NOMO-1 treated with dmso at 0.1 percent for 144 hours (cell line): Measurements from ENCODE around the gene CBFA2T2.
A peak's percentile ranks its signal among the peaks of the same experiment; 100 is the strongest.

Source experiments
- DNase-seq: peaks from one replicate; lab custom pipeline; 2025; ENCODE audit not compliant: unreplicated experiment; lab: John Stamatoyannopoulos, UW

The CBFA2T2 gene

DNA sequence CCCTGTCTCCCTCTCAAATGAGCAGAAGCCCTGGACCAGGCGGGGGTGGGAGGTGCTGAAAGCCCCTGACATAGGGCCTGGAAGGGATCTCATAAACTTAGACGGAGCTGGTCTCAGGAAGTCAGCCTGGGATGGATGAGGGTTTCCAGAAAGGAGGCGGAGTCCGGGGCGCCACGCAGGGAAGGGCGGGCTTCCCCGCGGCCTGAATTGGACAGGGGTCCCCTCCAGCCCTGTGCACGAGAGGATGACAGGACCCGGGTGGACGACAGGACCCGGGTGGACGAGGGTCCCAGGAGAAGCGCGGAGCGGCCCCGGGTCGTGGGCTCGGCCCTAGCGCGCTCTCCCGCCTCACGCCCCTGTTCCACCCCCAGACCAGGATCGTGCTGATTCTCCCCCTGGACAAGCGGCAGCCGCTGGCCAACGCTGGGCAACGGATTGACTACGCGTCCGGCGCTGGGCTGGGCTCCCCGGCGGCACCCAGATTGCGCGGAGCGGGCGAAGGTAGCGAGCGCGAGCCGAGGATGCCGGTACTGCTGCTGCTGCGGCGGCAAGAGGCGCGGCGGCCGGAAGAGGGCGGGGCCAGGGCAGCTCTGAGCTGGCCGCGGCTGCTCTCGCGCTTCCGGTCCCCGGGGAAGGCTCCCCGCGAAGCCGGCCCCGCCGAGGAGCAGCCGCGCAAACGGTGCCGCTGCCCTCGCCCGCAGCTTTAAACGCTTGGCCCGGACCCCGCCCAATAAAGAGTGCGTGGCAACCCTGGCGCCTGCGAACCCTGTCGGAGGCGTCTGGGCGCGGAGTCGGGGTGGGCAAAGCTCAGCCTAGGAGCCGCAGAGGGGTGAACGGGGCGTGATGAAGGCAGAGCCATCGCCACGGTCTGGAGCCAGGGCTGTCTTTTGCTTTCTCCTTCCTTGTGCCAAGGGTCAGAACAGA lies 173.5 kb downstream of the CBFA2T2 start:
- DNase-seq, result peak; percentile 81

DNA sequence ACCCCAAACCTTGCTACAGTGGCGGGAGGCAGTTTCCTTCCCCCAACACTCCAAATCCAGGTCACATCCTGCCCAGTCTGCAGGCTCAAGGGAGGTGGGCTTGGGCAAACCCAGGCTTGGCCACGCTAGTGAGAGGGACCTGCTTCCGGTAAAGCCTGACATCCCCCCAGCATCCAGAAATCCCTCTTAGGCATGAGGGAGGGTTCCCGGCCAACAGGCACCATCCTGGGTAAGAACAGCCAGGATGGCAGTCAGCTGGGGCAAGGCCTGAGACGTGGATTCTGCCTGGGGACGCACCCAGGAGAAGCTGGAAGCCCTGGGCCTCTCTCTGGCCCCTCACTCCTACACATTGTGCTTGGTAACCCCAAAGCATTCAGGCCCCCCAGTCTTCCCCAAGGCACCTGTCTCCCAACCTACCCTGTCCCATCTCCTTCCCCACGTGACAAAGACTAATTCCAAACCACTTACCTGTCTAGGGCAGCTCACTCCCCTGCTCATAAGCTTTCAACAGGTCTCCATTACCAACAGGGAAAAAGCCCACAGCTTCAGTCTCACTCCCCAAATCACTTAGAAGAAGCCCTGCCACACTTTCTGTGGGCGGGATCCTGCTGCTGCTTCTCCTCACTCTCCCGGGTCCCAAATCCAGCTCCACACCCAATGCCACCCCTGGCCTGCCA lies 174.3 kb downstream of the CBFA2T2 start:
- DNase-seq, result no peak

DNA sequence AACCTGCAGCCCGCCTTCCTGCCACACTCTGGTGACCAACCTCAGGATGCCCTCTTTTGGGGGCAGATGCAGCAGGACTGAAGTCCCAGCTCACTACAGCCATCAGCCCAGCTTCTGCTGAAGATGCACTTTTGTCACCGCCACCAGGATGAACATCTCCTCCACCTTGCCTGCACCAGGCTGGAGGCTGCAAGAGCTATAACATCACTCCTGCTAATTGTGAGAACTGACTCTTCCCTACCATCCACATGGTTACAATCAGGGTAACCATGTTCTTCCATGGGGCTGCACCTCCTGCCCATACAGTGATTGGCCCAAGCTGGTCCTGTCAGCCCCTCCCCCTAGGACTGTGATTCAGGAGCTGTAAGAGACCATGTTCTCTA lies 174.9 kb downstream of the CBFA2T2 start:
- DNase-seq, result no peak

DNA sequence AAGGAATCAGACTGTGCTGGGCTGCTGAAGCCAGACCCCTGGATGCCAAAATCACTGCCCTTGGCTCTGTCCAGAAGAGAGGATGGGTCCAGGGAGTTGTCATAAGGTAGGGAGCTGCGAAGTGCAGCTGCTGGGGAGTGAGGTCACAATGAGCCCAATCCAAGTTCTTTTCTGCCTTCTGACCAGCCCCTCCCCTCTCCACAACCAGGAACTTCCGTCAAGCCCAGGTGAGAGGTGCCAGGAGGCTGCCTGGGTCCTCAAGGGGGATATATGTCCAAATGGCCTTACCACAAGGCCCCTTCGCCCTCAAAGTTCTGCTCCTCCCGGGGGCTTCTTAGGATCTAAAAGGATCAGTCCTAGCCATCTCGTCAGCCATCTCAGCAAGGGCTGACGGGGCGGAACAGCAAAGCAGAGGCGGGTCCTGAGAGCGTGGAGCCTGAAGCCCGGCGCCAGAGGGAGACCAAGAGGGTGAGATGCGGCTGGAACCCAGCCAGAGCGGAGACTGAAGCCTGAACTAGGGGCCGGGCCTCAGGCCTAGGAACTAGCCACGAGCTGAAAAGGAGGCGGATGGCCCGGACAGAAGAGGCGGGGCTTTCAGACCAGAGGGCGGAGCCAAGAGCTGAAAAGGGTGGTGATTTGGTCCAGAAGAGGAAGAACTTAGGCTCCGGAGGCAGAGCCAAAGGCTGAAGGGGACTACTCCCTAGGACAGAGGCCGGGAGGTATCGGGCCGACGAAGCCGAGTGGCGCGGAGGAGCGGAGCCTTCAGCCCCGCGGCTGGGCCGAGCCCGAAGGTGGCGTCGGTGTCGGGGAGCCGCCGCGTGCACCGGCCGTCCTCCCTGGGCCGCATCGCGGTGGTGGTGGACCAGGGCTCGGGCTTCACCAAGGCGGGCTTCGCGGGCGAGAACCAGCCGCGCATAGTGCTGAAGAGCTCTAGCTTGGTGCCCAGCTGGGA lies 176.7 kb downstream of the CBFA2T2 start, which contains the start of gene ACTL10:
ACTL10 (plus strand) TSS at position 651 of the 952 bp plus-strand sequence. CDS start 555 bp downstream, outside the sequence.
- DNase-seq, result peak; percentile 99

DNA sequence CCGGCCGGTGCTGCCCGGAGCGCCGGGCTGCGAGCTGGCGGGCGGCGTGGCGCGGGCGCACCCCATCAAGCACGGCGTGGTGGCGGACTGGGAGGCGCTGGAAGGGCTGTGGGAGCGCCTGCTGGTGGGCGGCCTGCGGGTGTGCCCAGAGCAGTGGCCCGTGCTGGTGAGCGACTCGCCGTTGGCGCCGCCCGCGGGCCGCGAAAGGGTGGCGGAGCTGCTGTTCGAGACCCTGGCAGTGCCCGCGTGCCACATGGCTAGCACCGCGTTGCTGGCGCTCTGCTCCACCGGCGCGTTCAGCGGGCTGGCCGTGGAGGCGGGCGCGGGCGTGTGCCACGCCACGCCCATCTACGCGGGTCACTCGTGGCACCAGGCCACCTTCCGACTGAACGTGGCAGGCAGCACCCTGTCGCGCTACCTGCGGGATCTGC lies 177.4 kb downstream of the CBFA2T2 start:
- DNase-seq, result no peak

DNA sequence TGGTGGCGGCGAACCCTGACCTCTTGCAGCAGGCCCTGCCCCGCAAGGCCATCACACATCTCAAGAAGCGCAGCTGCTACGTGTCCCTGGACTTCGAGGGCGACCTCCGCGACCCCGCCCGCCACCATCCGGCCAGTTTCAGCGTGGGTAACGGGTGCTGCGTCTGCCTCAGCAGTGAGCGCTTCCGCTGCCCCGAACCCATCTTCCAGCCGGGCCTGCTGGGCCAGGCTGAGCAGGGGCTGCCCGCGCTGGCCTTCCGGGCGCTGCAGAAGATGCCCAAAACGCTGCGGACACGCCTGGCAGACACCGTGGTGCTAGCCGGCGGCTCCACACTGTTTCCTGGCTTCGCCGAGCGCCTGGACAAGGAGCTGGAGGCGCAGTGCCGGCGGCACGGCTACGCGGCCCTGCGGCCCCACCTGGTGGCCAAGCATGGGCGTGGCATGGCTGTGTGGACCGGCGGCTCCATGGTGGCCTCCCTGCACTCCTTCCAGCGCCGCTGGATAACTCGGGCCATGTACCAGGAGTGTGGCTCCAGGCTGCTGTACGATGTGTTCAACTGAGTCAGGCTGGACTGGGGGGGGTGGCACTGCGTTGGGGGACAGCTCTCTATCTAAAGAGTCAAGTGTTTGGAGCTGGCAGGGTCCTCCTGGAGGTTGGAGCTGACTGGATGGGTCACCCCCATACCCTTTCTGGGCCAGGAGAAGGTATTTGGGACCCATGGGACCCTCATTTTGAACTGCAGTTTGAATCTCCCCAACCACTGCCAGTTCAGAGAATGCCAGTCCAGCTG lies 178.0 kb downstream of the CBFA2T2 start:
- DNase-seq, result peak; percentile 60

DNA sequence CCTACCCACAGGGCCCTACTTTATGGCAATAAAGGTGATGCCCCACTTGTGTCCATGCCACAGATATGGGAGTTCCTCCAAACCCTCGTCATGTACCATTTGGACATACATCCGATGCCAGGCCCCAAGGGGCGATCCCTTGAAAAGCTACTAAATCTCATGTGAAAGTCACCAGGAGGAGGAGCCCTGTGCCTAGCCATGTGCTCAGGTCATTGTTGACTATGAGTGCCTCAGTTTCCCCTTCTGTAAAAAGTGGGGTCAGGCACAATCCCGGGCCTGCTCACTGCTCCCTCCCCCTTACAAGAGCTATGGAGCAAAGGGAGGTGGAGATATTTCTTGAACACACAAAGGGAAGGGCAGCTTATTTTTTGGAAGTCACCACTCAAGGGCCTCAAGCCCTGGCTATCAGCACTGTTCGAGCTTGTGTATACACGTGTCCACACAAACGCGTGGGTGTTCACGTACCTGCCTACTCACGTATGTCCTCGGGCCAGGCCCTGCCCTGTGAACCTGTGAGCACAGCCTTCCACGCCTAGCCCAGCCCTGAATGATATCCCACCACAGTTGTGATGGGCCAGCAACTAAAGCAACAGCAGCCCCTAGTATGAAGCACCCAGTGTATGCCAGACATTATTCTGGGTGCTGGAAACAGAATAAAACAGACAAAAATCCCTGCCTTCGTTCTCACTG lies 178.7 kb downstream of the CBFA2T2 start:
- DNase-seq, result no peak

DNA sequence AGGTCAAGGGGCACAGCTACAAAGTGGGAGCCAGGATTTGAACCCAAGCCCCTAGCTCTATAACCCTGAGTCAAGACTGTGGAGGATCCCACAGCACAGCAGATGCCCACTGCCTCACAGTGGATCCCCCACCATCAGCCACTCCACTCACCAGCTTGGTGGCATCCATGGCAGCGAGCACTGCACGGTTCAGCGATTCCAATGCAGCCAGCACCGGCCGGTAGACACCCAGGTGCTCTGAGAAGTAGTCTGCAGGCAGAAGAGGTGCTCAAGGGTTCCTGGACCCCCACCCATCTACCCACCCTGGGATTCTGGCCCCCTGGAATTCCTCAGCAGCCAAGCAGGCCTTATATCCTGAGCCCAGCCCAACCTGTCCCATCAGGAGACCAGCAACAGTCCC lies 179.3 kb downstream of the CBFA2T2 start:
- DNase-seq, result no peak

DNA sequence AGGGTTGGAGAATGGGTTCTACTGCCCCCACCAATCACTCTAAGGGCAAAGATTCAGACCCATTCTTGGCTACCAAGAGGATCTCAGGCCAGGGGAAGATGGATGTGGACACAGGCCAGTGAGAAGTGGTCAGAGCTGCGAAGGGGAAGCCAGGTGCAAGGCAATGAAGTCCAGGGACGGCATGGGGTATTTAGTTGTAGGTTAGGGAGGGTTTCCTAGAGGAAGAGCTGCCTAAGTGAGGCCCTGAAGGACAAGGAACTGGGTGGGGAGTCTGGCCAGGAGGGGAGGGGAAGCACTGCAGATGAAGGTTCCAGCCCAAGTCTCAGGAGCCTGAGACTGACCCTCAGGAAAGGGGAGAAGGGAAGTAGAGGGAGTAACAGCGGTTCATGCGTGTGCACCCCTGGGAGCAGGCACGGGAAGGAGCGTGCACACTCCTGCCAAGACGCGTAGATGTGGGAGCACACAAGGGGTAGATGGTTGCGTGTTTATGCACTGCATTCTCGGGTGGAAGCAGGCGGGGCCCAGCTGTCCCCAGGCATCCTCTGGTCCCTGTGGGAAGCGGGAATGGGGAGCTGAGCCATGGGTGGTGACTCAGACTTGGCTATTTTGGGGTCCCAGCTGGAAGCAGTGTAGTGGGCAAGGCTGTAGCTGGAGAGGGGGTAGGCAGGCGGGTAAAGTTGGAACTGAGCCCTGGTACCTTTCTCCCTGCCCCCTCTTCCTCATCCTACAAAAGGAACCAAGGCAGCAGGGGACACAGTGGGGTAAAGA lies 180.2 kb downstream of the CBFA2T2 start:
- DNase-seq, result no peak

DNA sequence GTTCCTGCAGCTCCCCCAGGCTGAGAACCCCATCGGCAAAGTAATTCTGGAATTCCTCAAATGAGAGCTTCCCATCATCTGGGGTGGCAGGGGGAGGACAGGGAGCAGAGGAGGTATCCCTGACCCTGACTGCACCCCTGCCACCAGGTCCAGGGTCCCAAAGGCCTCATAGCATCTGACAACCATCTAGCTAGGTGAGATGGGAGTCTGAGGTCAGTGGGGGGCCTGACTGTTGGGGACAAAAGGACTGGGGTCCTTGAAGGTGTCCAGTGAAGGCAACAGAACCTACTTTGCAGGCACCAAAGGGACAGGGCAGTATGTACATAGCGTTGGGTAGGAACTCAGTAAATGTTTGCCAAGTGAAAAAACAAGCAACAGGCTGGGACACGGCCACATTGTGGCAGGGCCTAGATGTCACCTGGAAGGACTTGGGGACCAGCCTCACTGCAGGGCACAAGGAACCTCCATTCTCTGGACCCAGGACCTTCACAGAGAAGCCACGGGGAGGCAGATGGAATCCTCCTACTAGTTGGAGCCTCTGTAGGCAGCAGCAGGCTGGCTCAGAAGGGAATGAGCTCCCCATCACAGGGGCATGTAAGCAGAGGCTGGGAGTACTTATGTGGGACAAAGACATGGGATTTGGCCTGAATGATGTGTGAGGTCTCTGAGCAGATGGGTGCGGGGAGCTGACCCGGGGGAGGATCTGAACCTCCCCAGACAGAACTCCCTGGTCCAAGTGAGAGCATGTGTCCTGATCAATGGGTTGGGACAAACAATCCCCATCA lies 181.0 kb downstream of the CBFA2T2 start:
- no peak for DNase-seq

DNA sequence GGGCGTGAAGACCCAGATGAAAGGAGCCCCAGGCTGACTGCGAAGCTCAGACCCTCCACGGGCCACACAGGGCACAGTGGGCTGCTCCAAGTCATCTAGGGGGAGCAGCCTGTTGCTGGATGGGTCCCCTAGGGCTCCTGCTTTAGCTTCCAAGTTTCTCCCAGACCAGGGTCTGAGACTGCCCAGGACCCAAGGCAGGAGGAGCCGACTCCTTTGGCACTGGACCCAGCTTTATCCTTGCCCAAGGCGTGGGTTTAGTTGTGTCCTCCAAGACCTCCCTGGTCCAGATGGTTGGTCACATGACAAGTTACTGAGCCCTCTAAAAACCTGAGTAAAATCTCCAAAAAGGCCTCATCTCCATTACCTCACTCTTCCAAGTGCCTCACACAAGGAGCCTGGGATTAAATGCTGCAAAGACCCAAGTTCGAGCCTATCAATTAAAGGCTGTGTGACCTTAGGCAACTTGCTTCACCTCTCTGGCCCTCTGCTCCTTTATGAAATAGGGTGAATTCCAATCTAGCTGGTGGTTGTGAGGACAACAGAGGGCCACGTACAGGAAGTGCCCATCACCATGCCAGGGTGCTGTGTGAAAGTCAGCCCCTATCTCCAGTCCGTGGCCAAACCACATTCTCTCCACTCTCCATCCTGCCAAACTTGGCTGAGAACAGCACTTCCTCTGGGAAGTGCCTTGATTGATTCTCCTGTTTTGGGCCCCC lies 181.8 kb downstream of the CBFA2T2 start:
- DNase-seq, result no peak

DNA sequence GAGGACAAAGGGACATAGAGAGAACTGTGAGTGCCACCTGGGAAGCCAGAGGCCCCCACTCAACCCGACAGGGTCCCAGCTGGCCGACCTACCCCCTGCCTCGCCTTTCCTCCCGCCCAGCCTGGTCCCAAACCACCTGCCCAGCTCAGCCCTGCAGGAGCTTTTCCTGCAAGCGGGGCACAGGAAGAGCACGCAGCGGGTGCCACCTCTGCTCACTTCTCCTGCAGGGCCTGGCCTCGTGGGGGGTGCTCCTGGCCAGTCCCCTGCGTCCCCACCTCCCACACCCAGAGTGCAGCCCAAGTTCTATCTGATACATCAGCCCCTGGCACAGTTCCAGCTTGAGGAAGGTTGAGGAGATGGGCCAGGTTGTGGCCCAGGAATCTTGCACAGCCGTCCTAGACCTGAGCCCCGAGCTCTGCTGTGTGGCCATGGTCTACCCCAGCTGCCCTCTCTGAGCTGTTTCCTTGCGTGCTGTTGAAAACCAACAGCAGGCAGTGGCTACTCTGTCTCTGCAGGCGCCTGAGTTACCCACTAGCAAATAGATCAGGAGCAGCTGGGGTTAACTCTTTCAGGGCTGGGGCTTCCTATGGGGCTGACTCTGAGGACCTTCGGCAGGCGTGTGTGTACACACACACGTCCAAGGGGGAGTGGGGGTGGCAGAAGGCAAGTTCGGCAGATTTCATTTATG lies 182.7 kb downstream of the CBFA2T2 start:
- DNase-seq, result no peak

DNA sequence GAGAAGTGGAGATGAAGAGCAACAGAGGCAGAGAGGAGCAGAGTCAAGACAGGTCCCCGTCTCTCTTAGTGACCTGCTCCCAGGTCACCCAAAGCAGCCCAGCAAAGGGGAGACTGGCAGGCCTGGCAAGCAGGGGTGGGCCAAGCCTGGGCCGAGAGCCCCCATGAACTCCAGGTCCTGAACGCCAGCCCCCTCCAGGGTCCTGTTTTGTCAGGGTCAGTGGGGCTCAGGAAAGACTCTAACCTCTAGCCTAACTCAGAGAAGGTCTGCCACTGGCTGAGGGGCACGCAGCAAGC lies 183.2 kb downstream of the CBFA2T2 start:
- no peak for DNase-seq

DNA sequence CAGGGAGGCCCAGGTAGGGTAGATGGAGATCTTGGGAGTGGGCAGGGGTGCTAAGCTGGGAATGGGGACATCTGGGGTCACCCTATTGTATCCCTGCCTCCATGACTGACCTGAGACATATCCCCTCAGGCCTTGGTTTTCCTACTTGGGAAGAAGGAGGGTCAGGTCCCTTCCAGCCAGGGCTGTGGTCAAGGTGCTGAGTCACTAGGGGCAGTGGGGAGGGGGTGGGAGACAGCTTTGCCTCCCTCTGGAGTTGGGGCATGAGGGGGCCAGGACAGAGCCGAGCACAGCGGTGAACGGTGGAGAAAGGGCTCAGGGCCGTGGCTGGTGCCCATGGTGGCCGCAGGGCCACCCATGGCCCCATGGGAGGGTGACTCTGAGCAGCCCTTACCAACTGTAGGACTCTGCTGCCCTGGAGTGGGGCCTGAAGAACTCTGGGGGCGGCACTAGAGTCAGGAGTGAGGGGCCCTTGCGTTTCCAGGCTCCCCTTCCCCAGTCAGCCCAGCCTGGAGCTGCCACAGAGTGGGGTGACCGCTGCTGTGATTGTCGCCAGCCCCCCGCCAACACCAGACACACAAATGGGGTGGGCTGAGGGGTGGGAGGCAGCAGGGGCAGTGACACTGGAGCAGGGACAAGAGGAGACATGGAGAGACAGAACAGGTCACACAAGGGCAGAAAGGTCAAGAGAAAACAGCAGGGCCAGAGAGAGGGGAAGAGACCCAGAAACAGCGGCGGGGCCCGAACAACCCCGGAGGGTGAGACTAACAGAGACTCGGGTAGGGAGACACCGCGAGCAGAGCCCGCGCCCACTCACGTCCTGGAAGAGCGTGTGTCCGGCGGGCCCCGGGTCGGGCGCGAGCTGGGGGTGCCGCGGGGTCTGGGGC lies 183.8 kb downstream of the CBFA2T2 start:
- no peak for DNase-seq

DNA sequence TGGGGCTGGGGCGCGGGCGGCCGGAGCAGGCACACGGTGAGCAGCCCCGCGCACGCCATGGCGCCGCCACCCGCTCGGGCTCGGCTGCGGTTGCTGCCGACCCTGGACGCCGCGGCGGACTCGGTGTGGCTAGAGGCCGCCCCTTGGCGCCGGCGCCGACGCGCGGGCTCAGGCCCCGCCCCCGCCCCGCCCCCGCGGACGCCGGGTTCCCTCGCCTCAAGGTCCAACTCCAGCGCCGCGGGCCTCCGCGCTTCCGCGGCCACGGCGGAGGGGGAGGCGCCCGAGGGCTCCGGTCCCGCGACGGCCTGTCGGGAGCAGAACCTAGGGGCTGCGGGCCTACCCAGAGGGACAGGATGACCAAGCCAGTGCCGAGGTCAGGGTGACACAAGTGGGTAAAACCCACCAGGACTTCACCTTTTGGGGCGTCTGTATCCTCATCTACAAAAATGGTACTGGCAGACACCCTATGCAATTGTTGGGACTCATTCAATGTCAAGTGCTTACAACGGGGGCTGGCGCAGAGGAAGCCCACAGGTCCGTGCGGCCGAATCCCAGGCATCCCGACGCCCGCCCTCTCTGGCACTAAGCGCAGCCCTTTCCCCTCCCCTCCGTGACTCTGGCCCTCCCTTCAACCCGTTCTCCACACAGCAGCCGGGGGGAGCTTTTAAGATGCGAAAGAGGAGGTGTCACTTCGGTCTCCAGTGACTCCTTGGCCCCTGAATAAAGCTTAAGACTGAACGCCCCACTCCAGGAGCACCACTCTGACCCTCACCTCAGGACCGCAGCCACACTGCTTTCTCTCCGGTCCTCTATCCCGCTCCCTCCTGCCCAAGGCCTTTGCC lies 184.6 kb downstream of the CBFA2T2 start, which contains the start of gene NECAB3:
NECAB3 (minus strand) TSS at position 135 of the 842 bp plus-strand sequence; CDS start at position 59, 76 bp downstream.
- DNase-seq, result peak; percentile 27
